CD4-positive, alpha-beta T cell treated with Interleukin-12 subunit alpha and Interleukin-12 subunit beta, for 1 hour (primary cell): ENCODE data around the gene EPHB6.

Experiments used
- DNase-seq: peaks from one replicate; pipeline ENCODE4 v3.0.0-alpha.2; 2020

The EPHB6 gene

DNA sequence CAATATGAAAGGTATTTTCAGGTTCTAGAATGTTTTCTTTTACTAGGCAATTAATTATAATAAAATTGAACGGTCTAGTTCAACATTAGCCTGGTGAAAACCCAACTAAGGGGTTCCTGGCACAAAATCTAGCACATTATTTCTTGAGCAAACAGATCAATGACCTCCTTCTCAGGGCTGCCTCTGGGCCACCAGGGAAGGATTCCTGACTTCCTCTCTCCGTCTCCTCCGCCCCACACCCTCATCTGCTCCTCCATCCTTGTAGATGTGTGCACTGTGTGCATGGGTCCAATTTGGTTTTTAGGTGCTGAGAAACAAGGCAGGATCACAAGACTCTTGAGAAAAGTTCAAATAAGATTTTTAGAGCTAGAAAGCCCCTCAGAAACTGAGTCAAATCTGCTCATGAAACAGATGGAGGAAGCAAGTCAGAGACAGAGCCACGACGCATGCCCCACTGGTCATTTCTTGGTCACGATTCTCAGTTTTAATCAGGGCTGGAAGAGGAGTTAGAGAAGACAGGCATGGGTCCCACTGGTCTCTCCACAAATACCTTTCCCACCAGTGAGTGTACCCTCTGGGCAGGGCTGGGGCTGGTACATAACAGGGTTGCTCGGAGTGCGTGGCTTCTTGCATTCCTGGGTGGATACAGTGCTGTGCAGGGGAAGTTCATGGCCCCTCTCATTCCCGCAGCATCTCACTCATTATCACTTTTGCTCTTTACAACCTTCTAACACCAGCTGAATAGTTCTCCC, 26.9 kb downstream of the EPHB6 start:
- no peak for DNase-seq

DNA sequence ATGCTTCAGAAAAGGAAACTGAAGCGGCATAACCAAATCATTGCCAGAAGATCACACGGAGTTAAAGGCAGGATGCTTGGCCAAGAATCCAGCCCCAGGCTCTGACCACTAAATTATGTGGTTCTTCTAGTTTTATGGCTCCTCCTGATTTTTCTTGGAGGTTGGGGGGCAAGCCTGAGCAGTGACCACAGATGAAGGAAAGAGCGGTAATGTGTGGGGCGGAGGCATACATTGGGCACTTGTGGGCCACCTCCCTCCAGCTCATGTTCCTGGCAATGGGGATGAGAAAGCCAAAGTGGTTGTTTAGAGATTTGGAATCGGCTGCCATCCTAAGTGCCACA, 27.4 kb downstream of the EPHB6 start:
- DNase-seq = no peak

DNA sequence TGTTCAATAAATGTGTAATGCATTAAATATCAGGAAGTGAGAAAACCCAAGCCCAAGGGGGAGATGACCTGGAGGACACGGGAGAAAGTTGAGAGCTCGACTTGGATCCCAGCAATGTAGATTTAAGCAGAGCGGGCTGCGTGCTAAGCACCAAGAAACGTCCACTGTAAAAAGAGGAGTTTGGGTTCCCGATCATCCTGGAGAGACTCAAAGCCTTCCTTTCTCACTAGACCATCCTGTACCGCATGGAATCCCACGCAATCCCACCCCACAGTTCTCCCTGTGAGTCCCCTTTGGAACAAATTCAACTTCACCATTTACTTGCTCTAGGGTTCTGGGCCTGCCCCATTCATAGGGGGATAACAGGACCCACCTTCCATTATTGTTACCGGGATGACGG, 28.3 kb downstream of the EPHB6 start:
- no peak for DNase-seq

DNA sequence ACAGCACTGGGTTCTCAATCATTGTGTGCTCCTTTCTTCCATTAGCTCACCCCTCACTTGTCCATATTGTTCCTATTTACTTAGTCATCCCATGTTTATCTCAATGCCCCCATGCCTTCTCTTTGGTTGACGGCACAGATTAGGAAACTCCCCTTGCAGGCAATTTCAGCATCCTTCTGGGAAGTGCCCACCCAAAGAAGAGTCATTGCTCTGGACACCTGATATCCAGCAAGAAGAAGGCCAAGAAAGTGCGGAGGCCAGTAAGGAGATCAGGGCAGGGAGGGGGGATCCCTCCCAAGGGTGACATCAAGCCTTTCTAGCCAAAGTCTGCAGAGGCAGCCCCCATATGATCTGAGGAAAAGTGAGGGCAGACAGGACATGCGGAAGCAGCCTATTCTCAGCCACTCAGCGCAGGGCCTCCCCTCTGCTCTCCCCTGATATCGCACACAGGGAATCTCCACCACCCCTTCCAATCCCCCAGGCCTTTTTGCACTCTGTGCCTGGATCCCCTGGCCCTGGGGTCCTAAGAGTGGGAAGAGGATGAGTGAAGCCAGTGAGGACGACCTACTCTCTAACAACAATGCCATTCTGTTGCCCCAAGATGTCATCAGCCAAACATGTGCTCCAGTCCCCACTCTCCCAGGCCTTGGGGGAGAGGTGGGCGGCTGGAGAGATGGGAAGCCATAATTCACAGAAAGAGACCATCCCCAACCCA, 28.9 kb downstream of the EPHB6 start:
- DNase-seq = no peak

DNA sequence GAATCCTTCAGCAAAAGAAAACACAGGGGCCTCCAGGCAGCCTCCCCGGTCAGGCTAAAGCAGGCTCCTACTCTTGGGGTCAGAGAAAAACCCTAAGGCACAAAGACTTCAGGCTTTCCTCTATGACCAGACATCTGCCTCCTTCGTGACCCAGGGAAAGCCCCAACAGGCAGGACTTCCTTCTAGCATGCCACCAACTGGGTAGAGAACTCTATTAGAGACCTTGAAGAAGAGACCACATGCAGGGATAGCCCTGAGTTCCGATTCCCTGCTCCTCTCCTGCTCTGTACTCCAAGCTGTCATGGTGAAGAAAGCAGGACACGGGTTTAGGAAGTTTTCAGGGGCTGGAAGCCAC, 29.4 kb downstream of the EPHB6 start:
- no peak for DNase-seq

DNA sequence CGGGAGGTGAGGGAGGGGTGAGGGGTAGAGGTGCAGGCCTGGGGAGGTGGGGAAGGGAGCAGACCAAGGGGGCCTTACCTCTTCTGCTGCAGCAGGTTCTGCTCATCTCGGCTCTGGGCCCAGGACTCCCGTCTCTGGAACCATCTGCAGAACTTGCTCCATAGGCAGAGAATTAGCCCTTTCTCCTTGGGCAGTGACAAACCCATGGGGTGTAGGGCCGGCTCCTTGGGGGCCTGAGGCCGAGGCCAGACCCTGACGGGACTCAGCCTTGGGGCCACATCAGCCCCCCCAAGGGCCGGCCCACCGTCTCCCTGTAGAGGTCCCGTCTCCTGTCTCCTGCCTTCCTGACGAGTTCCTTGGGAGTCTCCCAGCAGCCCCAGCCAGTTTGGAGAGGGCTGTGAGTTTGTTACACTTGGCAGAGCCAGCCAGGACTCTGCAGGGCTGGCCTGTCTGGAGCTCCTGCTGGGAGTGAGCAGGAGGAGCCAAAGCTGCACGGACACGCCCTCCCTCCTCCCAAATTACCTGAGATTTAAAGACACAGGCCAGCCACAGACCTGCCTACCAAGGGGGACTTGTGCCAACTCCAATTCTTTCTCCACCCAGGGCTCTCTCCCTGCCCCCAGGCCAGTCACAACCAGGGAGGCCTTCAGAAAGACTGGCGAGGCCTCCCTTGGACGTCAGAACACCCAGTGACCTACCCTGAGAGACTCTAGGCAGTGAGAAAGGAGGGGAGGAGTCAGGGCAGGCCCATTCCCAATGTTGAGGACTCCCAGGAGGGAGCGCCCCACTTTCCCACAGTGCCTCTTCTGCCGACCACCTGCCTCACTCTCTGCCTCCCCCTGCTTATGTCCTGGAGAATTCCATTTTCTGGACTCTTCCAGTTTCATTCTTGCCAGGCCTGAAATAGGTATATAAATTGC, 30.7 kb downstream of the EPHB6 start, which contains the start of gene TRPV6:
Gene TRPV6 (minus strand): TSS at position 435 of the 920 bp plus-strand sequence.
- DNase-seq = no peak

DNA sequence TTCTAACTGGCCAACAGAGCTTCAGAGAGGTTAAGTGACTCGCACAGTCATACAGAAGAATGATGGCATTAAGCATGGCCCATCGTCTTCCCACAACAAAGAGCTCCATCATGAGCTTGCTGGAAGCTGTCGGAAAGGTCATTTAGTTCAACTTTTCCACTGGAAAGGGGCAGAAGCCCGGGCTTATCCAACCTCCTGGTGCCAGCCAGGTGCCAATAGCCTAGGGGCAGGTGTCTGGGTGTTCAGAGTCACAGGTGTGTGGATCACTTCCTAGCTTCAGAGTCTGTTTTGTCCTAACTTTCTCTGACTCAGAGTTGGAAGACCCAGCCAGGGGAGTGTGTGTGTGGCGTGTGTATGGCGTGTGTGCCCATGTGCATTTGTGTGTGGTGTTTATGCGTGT, 32.0 kb downstream of the EPHB6 start:
- DNase-seq = no peak

DNA sequence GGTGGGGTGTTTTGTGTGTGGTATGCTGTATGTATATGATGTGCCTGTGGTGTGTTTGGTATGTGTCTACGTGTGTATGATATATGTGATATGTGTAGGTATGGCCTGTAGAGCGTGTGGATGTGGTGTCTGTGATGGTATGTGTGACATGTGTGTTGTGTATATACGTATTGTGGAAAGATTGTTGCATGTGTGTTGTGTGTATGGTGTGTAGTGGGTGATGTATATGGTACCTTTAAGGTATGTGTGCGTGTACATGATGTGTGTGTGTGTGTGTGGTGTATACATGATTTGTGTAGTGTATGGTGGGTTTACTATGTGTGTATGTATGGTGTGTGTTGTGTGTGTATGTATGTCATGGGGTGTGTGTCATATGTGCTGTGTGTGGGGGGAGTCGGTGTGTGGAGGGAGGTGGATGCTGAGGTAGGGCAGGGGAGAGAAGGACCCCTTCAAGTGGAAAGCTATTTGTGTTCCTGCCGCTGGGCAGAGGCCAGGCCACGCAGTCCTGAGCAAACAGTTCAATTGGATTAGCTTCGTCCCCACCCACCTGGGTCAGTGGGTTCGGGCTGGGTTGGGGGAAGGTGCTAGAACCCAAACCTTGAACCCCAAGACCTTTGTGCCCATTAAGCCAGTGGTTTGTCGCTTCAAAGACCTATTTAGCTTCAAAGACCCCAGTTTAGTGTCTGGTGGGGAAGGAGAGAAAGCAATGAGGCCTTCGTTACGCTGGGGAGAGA, 32.6 kb downstream of the EPHB6 start:
- DNase-seq = no peak

DNA sequence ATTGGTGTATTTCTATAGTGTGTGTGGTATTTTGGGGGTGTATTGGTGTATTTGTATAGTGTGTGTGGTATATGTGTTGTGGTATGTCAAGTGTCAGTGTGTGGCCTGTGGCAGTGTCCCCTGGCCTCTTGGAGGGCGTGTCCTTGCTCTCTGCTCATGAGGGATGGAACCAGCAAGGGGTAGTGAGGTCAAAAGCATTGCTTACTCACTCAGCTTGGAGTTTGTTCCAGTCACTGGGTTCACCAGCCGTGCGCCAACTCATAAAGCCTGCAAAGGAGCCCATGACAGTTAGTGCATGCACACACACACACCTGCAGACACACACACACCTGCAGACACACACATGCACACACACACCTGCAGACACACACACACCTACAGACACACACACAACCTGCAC, 34.9 kb downstream of the EPHB6 start:
- no peak for DNase-seq

DNA sequence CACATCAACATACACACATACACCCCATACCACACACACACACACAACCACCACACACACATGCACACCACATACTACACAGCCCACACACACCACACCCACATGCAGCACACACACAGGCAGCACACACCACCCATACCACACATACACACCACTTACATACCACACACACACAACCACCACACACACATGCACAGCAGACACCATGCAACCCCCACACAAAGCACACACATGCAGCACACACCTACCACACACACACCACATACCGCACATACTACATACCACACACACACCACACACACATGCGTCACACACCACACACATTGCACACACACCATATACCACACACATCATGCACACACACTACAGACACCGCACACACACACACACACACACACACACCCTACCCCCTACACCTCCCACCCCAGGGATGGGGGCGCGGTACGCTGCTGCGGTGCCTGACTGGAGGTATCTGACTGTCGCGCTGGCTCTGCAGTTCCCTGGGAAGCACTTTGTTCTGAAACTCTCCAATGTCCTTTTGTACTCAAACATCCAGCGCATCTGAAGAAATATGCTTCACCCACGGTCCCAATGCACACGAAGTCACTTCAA, 36.1 kb downstream of the EPHB6 start:
- no peak for DNase-seq

DNA sequence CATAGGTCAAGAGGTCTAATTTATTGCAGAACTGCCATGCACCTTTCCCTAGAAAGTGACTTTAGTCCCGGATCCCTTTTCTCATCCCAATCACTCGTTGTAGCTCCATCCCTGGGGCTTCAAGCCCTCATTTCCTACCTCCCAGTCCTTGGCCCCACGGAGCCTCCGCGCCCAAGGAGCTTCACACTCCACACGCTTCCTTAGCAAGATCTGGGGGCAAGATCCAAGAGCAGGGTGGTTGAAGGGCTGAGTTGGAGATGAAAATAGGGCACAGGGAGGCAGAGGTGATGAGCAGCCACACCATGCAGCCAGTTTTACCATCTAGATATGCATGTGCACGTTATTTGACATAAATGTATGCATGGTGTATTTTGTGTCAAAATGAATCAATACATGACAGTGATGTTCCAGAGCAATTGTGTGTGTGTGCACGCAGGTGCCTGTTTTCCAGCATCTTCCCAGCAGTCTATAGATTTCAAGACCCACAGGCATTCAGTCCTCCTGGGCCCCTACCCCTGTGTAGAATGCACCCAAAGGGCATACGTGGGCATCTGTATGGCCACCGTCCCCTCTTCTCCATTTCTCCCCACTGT, 36.7 kb downstream of the EPHB6 start:
- DNase-seq = no peak

DNA sequence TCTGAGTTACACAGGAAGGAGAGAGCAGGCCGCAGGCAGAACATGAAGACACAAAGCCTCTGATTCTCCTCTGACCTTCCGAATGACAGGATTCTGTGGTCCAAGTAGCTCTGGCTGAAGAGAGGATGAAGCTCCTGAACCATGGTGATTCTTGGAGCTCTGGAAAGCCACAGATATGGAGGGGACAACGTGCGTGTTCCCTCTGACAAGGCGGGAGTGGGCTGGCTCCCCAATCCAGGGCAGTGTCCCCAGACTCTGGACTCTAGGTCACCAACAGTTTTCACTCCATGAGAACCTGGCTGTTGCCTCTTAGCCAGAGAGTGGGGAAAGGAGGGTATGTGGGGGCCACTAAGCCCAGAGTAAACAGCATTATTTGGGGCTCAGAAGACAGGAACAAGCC, 38.1 kb downstream of the EPHB6 start:
- no peak for DNase-seq

DNA sequence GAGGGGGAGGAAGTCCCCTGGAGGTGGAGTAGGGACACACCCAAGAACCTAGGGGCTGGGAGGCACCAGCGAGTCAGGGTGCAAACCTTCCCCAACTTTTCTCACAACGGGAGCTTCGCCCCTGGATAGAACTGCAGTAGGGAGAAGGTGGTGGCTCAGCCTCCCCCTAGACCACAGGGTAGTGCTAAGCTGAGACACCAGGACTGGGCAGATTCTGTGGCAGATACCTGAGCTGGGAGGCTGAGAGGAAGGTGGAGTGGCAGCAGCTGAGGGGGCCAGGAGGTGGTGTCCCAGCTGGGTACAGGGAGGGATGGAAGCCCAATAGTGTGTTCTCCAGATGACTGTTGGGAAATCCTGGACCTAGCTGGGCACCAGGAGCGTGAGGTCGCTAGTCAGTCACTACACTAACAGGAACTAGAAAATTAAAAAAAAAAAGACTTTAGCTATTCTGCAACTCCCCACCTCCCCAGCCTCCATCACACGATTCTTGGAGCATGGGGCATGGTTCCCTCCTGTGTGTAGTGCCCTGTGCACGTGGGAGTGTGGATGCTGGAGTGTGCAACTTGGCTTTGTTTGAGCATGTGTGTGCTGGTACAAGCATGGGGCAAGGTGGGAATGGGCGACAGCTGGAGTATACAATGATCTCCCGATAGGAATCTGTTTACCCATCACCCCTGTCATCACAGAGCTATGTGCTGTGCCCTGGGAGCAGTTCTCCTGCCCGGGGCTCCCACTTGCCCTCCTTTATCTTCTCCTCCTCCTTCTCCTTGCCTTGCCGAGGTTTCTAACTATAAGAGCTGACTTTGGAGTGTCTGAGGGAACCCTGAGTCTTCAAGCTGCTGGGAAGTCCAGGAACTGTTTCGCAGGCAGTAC, 39.5 kb downstream of the EPHB6 start:
- no peak for DNase-seq

DNA sequence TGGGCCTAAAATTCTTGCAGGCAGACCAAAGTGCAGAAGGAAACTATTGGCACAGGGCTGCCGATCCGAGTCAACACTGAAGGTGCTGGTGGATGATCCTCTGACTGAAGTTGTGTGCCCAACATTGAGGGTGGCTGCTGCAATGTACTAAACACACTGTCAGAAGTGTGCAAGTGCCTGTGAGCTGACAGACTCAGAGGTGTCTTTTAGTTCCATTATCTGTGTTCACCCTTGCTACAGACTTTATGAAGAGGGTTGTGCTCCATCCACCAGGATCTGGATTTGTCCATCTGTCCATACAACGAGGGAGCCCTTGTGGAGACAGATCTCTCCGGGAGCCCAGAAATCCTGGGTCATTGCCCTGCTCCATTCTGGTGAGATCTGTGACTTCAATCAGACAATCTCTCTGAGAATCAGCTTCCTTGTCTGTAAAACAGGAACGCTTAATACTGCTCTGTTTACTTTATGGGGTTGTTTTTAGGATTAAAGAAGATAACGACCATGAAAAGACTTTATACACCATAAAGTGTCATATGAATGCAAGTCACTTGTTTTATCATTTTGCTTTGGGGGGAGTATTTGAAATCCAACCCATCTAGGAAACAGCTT, 40.2 kb downstream of the EPHB6 start:
- DNase-seq = no peak

DNA sequence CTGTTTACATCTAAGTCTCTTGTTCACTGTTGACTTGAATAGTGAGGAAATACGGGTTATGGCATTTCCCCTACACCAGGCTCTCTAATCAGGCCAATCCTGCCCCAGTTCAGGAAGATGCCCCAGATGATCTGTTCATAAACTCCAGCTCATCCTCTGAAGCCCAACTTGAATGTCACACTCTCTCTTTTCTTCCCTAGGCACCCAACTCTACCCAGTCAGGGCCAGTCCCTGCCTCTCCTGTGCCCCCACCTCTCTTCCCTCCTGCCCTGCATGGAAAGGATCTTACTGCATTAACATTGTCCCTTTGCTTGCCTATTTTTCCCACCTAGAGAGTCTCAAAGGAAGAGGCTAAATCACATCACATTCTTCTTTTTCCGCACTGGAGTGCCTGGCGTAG, 41.3 kb downstream of the EPHB6 start:
- DNase-seq = no peak

DNA sequence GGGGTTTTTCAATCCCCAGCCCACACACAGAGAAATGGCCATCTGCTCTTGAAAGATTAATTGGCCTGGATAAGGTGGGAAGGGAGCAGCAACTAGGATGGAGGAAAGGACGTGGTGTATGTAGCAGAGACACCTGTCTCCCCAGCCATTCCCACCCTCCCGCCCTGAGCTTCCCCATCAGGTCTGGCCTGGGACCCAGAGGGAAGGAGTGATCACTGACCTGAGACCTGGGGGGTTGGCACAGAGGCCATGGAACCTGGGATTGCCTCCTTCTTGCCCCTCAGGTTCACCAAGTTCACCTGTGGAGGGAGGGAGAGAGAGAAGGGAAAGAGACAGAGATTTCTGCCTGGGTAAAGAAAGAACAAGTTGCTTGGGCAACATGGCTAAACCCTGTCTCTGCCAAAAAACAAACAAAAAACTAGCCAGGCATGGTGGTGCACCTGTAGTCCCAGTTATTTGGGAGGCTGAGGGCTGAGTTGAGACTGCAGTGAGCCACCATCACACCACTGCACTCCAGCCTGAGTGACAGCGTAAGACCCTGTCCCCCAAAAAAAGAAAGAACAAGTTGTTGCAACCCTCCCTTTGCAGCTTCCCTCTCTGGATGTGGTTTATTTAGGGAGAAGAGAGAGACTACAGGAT, 42.0 kb downstream of the EPHB6 start:
- DNase-seq = no peak

DNA sequence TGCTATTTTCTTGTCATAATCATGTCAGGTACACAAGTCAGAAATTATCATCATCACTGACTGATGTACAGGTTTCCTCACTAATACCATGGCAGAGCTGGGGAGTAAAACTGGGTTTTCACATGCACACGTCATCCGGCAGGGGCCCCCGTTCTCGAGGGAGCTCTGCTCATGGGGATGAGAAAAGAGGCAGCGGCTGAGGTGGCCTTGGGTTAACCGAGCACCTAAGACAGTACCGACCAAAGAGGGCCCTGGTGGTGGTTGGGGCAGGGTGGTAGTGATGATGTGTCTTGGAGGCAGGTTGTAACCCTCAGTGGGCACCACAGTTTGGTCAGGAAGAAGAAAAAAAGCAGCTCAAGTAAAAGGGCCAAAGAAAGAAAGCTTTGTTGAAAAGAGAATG, 42.8 kb downstream of the EPHB6 start:
- DNase-seq = no peak

DNA sequence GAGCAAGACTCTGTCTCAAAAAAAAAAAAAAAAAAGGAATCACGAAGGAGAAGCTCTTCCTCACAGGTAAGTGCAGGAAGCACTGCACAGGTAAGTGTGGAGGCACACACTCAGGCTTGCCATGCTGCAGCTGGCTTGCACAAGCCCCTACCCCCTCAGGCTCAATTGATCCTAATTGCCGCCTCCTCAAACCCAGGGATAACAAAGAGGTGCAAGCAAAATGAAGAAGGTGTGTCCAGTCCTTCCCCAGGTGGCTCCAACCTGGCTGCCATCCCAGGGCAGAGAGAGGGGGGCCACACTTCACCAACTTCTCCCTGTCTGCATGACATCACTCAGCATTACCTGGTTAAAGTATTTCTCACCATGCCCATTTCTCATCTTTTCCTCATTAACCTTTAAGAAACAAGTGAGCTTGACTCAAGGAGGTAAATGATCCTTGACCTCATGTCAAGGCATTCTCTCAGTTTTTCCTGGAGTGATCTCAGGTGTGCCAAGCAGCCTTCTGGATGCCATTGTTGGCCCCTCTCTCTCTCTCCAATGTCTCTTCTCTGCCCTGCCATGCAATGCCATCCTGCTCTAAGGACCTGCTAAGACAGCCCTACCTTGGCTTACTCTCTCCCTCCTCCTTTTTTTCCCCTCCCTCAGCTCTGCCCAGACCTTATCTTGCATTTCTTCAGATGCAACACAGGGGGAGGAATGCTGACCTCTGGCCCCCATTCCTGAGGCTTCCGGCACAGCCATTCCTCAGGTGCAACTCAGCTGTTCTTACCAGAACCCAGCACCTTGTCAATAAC, 43.7 kb downstream of the EPHB6 start:
- DNase-seq = no peak

DNA sequence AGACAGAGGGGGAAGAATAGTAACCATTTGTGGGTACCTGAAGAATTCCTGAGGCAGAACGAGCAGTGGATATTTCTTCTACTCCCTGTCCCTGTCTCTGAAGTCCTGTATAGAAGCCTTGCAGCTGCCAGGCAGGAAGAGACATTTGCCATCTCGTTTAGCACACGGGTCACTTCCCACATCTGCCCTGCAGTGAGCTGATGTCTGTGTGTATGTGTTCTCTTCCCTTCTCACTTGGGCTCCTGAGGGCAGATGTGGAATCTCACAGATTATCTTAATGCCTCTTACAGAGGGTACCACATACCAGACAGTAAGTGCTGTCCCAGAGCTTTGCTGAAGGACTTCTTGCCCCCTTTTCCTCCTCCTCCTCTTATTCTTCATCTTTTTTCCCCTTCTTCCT, 44.8 kb downstream of the EPHB6 start:
- no peak for DNase-seq
